ENCODE data around the gene PDE6G.

The PDE6G gene

GRCh38 chr17:81666092-81666341 lies 9.7 kb upstream of the PDE6G start:
- DNase-seq (ENCODE audit: insufficient read length, low spot score) (no peak), FAIRE-seq (no peak)
- TF ChIP-seq PAX5 (IDR thresholded peaks at IDR 0.05; ENCODE audit: insufficient read depth, low read length, severe bottlenecking) (no peak), POLR2A (IDR thresholded peaks at IDR 0.05; ENCODE audit: low read depth, low read length) (no peak), TAF1 (IDR thresholded peaks at IDR 0.05; ENCODE audit: low read depth, low read length) (no peak), SPI1 (IDR thresholded peaks at IDR 0.05; ENCODE audit: low read depth, low read length) (no peak)

DNA sequence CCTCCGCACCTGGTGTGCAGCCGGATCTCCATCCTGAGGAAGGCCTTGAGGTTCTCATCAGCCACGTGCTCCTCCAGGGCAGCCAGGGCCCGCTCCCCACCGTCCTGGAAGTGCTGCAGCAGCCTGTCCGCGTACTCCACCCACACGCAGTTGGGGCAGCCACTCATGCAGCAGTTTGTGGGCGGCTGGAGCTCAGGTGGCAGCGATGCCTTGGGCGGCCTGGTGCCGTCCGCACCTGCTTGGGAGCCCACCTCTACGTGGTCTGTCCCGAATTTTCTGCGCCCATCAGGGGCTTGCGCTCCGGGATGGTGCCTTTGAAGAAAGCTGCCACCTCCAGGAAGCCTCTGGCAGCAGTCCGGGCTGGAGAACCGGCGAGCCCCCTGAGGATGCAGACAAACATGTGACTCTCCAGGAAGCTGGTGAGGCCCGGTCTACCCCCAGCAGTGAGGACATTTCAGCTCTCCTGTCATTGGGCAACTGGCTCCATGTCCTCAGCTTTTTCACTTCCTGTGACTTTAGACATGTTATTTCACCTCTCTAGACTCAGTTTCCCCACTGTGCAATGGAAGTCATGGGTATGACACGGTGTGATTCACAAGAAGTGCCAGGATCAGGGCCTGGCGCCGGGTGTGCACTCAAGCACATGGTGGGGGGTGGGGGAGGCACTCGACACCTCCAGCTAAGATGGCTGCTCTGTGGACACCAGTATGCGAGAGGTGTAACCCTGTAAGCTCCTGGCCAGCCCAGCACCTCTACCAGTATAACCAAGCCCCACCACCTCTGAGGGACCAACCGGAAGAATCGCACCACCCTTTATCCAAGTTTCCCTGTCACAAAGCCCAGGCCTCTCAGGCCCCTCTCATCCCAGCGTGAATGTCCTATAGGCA lies 9.1 kb upstream of the PDE6G start:
- TF ChIP-seq SPI1 (IDR thresholded peaks at IDR 0.05; ENCODE audit: low read depth, low read length): no peak
- no peak for TF ChIP-seq PAX5 (IDR thresholded peaks at IDR 0.05; ENCODE audit: insufficient read depth, low read length, severe bottlenecking)
- peak; percentile 45; the same call in 1 of the 2 replicates for TF ChIP-seq POU2F2 (IDR thresholded peaks at IDR 0.05; ENCODE audit: low read depth, low read length)
- peak; percentile 66; the same call in 1 of the 2 replicates for TF ChIP-seq POLR2A (IDR thresholded peaks at IDR 0.05; ENCODE audit: low read depth, low read length)
- TF ChIP-seq POLR2AphosphoS5 (IDR thresholded peaks at IDR 0.05; ENCODE audit: low read depth, low read length): peak; percentile 54
- TF ChIP-seq TAF1 (IDR thresholded peaks at IDR 0.05; ENCODE audit: low read depth, low read length): peak; percentile 78
- FAIRE-seq: peak; percentile 87
- DNase-seq (ENCODE audit: insufficient read length, low spot score): peak; percentile 67

DNA sequence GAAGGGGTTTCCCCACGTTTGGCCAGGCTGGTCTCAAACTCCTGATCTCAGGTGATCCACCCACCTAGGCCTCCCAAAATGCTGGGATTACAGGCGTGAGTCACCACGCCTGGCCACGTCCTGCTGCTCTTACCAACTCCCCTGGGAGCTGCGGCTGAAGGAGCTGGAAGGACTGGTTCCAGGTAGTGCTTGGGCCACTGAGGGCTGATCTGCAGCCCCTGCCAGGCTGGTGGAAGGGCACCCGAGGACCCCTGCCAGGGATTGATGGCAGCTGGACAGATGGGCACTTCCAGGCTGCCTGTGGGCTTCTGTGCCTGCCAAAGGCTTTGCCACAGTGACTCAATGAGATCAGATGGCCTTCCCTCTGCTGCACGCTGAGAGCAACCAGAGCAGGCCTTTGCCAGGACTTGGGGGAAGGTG lies 7.7 kb upstream of the PDE6G start:
- no peak for FAIRE-seq
- TF ChIP-seq POU2F2 (IDR thresholded peaks at IDR 0.05; ENCODE audit: low read depth, low read length): no peak
- no peak for TF ChIP-seq SPI1 (IDR thresholded peaks at IDR 0.05; ENCODE audit: low read depth, low read length)
- no peak for TF ChIP-seq TAF1 (IDR thresholded peaks at IDR 0.05; ENCODE audit: low read depth, low read length)
- TF ChIP-seq POLR2AphosphoS5 (IDR thresholded peaks at IDR 0.05; ENCODE audit: low read depth, low read length): 0 out of 2 replicates have a peak, but pooled peaks have one; percentile 41
- TF ChIP-seq POLR2A (IDR thresholded peaks at IDR 0.05; ENCODE audit: low read depth, low read length): peak; percentile 33; the same call in 1 of the 2 replicates
- DNase-seq (ENCODE audit: insufficient read length, low spot score): no peak

GRCh38 chr17:81662002-81662401 lies 5.7 kb upstream of the PDE6G start:
- TF ChIP-seq POU2F2 (IDR thresholded peaks at IDR 0.05; ENCODE audit: low read depth, low read length): no peak
- no peak for TF ChIP-seq POLR2A (IDR thresholded peaks at IDR 0.05; ENCODE audit: low read depth, low read length)
- TF ChIP-seq SPI1 (IDR thresholded peaks at IDR 0.05; ENCODE audit: low read depth, low read length): no peak
- no peak for TF ChIP-seq POLR2AphosphoS5 (IDR thresholded peaks at IDR 0.05; ENCODE audit: low read depth, low read length)
- TF ChIP-seq PAX5 (IDR thresholded peaks at IDR 0.05; ENCODE audit: insufficient read depth, low read length, severe bottlenecking): no peak
- no peak for TF ChIP-seq TAF1 (IDR thresholded peaks at IDR 0.05; ENCODE audit: low read depth, low read length)
- DNase-seq (ENCODE audit: insufficient read length, low spot score) (no peak), FAIRE-seq (no peak)

GRCh38 chr17:81660441-81660840 lies 4.1 kb upstream of the PDE6G start:
- DNase-seq (ENCODE audit: insufficient read length, low spot score) (no peak), FAIRE-seq (no peak)
- no peak for TF ChIP-seq SPI1 (IDR thresholded peaks at IDR 0.05; ENCODE audit: low read depth, low read length)
- TF ChIP-seq POU2F2 (IDR thresholded peaks at IDR 0.05; ENCODE audit: low read depth, low read length): no peak
- no peak for TF ChIP-seq POLR2A (IDR thresholded peaks at IDR 0.05; ENCODE audit: low read depth, low read length)
- no peak for TF ChIP-seq POLR2AphosphoS5 (IDR thresholded peaks at IDR 0.05; ENCODE audit: low read depth, low read length)
- TF ChIP-seq PAX5 (IDR thresholded peaks at IDR 0.05; ENCODE audit: insufficient read depth, low read length, severe bottlenecking): no peak

GRCh38 chr17:81659038-81659437 lies 2.7 kb upstream of the PDE6G start:
- FAIRE-seq: no peak
- DNase-seq (ENCODE audit: insufficient read length, low spot score): no peak

GRCh38 chr17:81656835-81657234 lies 493 bp upstream of the PDE6G start:
- TF ChIP-seq POLR2AphosphoS5 (IDR thresholded peaks at IDR 0.05; ENCODE audit: low read depth, low read length) (no peak), POU2F2 (IDR thresholded peaks at IDR 0.05; ENCODE audit: low read depth, low read length) (no peak), TAF1 (IDR thresholded peaks at IDR 0.05; ENCODE audit: low read depth, low read length) (no peak), POLR2A (IDR thresholded peaks at IDR 0.05; ENCODE audit: low read depth, low read length) (no peak), SPI1 (IDR thresholded peaks at IDR 0.05; ENCODE audit: low read depth, low read length) (no peak), PAX5 (IDR thresholded peaks at IDR 0.05; ENCODE audit: insufficient read depth, low read length, severe bottlenecking) (no peak)
- DNase-seq (ENCODE audit: insufficient read length, low spot score): no peak
- no peak for FAIRE-seq

More at GRCh38 chr17:81659038-81659437, 2.7 kb upstream of the PDE6G start:
- no peak for TF ChIP-seq POLR2A (IDR thresholded peaks at IDR 0.05; ENCODE audit: low read depth, low read length)
- peak; percentile 69 for TF ChIP-seq SPI1 (IDR thresholded peaks at IDR 0.05; ENCODE audit: low read depth, low read length)
- no peak for TF ChIP-seq TAF1 (IDR thresholded peaks at IDR 0.05; ENCODE audit: low read depth, low read length)

DNA sequence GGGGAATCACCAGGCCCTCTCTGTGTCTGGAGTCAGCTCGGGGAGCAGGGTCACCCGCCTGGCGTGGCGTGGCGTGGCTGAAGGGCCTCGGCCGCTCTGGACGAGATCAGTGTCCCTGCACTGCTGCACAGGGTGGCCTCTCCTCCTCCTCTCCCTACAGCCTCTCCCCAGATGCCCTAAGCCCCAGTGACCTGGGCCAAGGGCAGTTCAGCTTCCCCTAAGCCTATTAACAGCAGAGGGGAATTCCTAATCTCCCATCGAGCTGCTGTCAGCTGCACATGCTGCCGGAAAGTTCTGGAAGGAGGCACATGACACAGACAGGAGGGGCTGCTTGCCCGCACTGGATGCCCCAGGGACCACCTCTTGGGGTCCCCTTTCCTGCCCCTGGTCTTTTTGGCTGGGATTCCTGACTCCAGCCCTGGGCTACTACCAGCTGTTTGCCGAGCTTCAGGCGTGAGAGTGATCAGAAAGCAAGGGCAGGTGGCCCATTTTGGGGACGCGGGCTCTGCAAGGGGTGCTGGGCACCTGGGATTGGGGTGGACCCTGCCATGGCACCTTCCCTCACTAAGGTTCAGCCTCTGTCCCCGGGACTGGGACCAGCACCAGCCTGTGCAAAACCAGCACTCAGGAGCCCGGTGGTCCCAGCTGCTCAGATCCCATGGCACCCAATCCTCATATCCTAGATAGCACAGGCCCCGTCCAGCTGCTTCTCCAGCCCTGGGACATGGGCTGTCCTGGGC lies 794 bp downstream of the PDE6G start:
- FAIRE-seq: no peak
- TF ChIP-seq POLR2A (IDR thresholded peaks at IDR 0.05; ENCODE audit: low read depth, low read length) (no peak), POU2F2 (IDR thresholded peaks at IDR 0.05; ENCODE audit: low read depth, low read length) (no peak)
- no peak for DNase-seq (ENCODE audit: insufficient read length, low spot score)

DNA sequence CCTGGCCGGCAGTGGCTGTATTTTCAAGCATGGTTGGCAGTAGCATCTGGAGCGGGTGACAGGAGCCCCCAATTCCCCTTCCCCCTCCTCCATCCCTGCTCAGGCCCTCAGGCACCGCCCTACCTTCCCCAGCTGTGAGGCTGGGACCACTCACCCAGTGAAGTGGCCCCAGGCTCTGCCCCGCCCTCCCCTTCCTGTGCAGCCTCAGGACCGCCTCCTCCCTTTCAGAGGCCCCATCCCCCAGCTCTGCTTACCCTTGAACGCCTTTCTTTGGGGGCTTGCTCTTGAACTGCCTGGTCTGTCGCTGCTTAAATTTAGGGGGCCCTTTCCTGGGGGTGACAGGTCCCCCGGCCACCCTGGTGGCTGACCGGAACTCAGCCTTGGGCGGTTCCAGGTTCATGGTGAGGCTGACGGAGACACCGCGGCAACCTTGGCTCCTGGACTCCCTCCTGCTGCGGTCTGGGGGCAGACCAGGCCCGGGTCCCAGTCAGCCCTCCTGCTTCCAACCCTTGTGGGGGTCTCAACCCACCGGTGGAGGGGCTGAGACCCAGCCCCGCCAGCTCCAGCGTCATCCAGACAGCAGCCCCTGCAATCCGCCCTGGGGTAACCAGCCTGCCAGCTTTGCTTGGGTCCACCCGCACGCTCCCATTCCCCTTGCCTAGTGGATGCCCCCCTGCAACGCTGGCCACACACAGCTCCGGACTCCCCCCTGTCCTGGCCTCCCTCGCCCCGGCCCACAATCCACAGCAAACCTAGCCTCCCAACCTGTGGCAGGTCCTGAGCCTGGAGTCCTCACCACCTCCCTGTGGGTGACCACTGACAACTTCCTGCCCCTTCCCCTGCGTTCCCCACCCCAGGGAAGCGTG lies 3.2 kb downstream of the PDE6G start:
- peak; percentile 81 for FAIRE-seq
- TF ChIP-seq TAF1 (IDR thresholded peaks at IDR 0.05; ENCODE audit: low read depth, low read length) (no peak), SPI1 (IDR thresholded peaks at IDR 0.05; ENCODE audit: low read depth, low read length) (no peak), POLR2AphosphoS5 (IDR thresholded peaks at IDR 0.05; ENCODE audit: low read depth, low read length) (no peak), PAX5 (IDR thresholded peaks at IDR 0.05; ENCODE audit: insufficient read depth, low read length, severe bottlenecking) (no peak), POU2F2 (IDR thresholded peaks at IDR 0.05; ENCODE audit: low read depth, low read length) (no peak), POLR2A (IDR thresholded peaks at IDR 0.05; ENCODE audit: low read depth, low read length) (no peak)
- DNase-seq (ENCODE audit: insufficient read length, low spot score): peak; percentile 78
